ENCODE data around the gene PEX14. TPM values are rescaled to one million over a fixed set of nuclear protein-coding genes. Genes with fewer than 3 reads are reported as not detected.

The PEX14 gene
- total and polyA plus RNA-seq, 5 donors from 2014 or later = 3.5 to 22.4 (median 4.9) TPM

- Mint-ChIP-seq H3K4me3 (no peak overlapping the region), H3K27me3 (no peaks in the 10 kb centered on the region), H3K4me1 (peaks cover 0 to 7% (median 3%) of the 10 kb centered on the region in 4 donors), H3K36me3 (peaks cover 24% of the 10 kb centered on the region), H3K9me3 (no peaks in the 10 kb centered on the region), H3K27ac (peak overlapping the region in 1 of 3 donors; percentile 32)
- H3K4me1 ChIP-seq (ENCODE audit: control insufficient read depth, insufficient read depth, low read length, poor library complexity, severe bottlenecking) = no peaks in the 10 kb centered on the region
- no peaks in the 10 kb centered on the region for H3K9me3 ChIP-seq (ENCODE audit: control insufficient read depth in 2 of 2, low read length in 2 of 2)
- H3K27me3 ChIP-seq (ENCODE audit: control insufficient read depth, insufficient read depth, low read length) = no peaks in the 10 kb centered on the region
- no peak overlapping the region for H3K27ac ChIP-seq (ENCODE audit: insufficient read depth, low read length, poor library complexity, severe bottlenecking)
- H3K36me3 ChIP-seq (ENCODE audit: control insufficient read depth, insufficient read depth, low read length) = no peaks in the 10 kb centered on the region
- H3K4me3 ChIP-seq (ENCODE audit: low read depth, low read length) = no peak overlapping the region
- ATAC-seq (ENCODE audit: low read depth in 2 of 2) (no peak), DNase-seq (no peak)
Observed at GRCh38 chr1:10613340-10613739, 138.6 kb downstream of the PEX14 start.

- H3K9me3 ChIP-seq (ENCODE audit: control insufficient read depth in 2 of 2, low read length in 2 of 2) = no peaks in the 10 kb centered on the region
- peaks cover 3% of the 10 kb centered on the region for H3K36me3 ChIP-seq (ENCODE audit: control insufficient read depth, insufficient read depth, low read length)
- no peaks in the 10 kb centered on the region for H3K4me1 ChIP-seq (ENCODE audit: control insufficient read depth, insufficient read depth, low read length, poor library complexity, severe bottlenecking)
- H3K4me3 ChIP-seq (ENCODE audit: low read depth, low read length) = no peak overlapping the region
- H3K27ac ChIP-seq (ENCODE audit: insufficient read depth, low read length, poor library complexity, severe bottlenecking) = no peak overlapping the region
- Mint-ChIP-seq H3K27ac (peak overlapping the region in 1 of 3 donors; percentile 28), H3K9me3 (no peaks in the 10 kb centered on the region), H3K36me3 (peaks cover 21% of the 10 kb centered on the region), H3K27me3 (no peaks in the 10 kb centered on the region), H3K4me1 (peaks cover 0 to 7% (median 3%) of the 10 kb centered on the region in 4 donors), H3K4me3 (no peak overlapping the region)
- no peak for DNase-seq
- no peak for ATAC-seq (ENCODE audit: low read depth in 2 of 2)
- no peaks in the 10 kb centered on the region for H3K27me3 ChIP-seq (ENCODE audit: control insufficient read depth, insufficient read depth, low read length)
Observed at GRCh38 chr1:10613861-10614260, 139.1 kb downstream of the PEX14 start.

- H3K27ac Mint-ChIP-seq = peak overlapping the region in 1 of 3 donors; percentile 28
- H3K27me3 Mint-ChIP-seq = no peaks in the 10 kb centered on the region
- no peaks in the 10 kb centered on the region for H3K4me1 ChIP-seq (ENCODE audit: control insufficient read depth, insufficient read depth, low read length, poor library complexity, severe bottlenecking)
- H3K4me1 Mint-ChIP-seq = peaks cover 0 to 7% (median 3%) of the 10 kb centered on the region in 4 donors
- ATAC-seq (ENCODE audit: low read depth in 2 of 2) = no peak
- no peaks in the 10 kb centered on the region for H3K9me3 ChIP-seq (ENCODE audit: control insufficient read depth in 2 of 2, low read length in 2 of 2)
- peaks cover 20% of the 10 kb centered on the region for H3K36me3 Mint-ChIP-seq
- no peaks in the 10 kb centered on the region for H3K27me3 ChIP-seq (ENCODE audit: control insufficient read depth, insufficient read depth, low read length)
- no peak overlapping the region for H3K27ac ChIP-seq (ENCODE audit: insufficient read depth, low read length, poor library complexity, severe bottlenecking)
- no peak for DNase-seq
- H3K9me3 Mint-ChIP-seq = no peaks in the 10 kb centered on the region
- peak overlapping the region in 1 of 4 donors; percentile 5 for H3K4me3 Mint-ChIP-seq
- peaks cover 3% of the 10 kb centered on the region for H3K36me3 ChIP-seq (ENCODE audit: control insufficient read depth, insufficient read depth, low read length)
- H3K4me3 ChIP-seq (ENCODE audit: low read depth, low read length) = no peak overlapping the region
Observed at GRCh38 chr1:10614377-10615225, 139.9 kb downstream of the PEX14 start.

- Histone ChIP-seq H3K4me1 (ENCODE audit: control insufficient read depth, insufficient read depth, low read length, poor library complexity, severe bottlenecking) (no peaks in the 10 kb centered on the region), H3K27ac (ENCODE audit: insufficient read depth, low read length, poor library complexity, severe bottlenecking) (no peak overlapping the region), H3K27me3 (ENCODE audit: control insufficient read depth, insufficient read depth, low read length) (no peaks in the 10 kb centered on the region), H3K36me3 (ENCODE audit: control insufficient read depth, insufficient read depth, low read length) (peaks cover 3% of the 10 kb centered on the region), H3K4me3 (ENCODE audit: low read depth, low read length) (no peak overlapping the region), H3K9me3 (ENCODE audit: control insufficient read depth in 2 of 2, low read length in 2 of 2) (no peaks in the 10 kb centered on the region)
- H3K27me3 Mint-ChIP-seq = no peaks in the 10 kb centered on the region
- no peaks in the 10 kb centered on the region for H3K9me3 Mint-ChIP-seq
- peak overlapping the region in 1 of 3 donors; percentile 47 for H3K27ac Mint-ChIP-seq
- DNase-seq = no peak
- H3K4me3 Mint-ChIP-seq = no peak overlapping the region
- peaks cover 20% of the 10 kb centered on the region for H3K36me3 Mint-ChIP-seq
- peaks cover 0 to 7% (median 3%) of the 10 kb centered on the region in 4 donors for H3K4me1 Mint-ChIP-seq
- ATAC-seq (ENCODE audit: low read depth in 2 of 2) = no peak
Observed at GRCh38 chr1:10615332-10615731, 140.6 kb downstream of the PEX14 start.

GRCh38 chr1:10615932-10616671 is 141.4 kb downstream of the PEX14 start:
- Histone ChIP-seq H3K36me3 (ENCODE audit: control insufficient read depth, insufficient read depth, low read length) (peaks cover 3% of the 10 kb centered on the region), H3K27me3 (ENCODE audit: control insufficient read depth, insufficient read depth, low read length) (no peaks in the 10 kb centered on the region), H3K4me1 (ENCODE audit: control insufficient read depth, insufficient read depth, low read length, poor library complexity, severe bottlenecking) (no peaks in the 10 kb centered on the region), H3K9me3 (ENCODE audit: control insufficient read depth in 2 of 2, low read length in 2 of 2) (no peaks in the 10 kb centered on the region), H3K27ac (ENCODE audit: insufficient read depth, low read length, poor library complexity, severe bottlenecking) (no peak overlapping the region), H3K4me3 (ENCODE audit: low read depth, low read length) (no peak overlapping the region)
- no peaks in the 10 kb centered on the region for H3K9me3 Mint-ChIP-seq
- DNase-seq (no peak), ATAC-seq (ENCODE audit: low read depth in 2 of 2) (no peak)
- H3K36me3 Mint-ChIP-seq = peaks cover 20% of the 10 kb centered on the region
- peak overlapping the region in 1 of 3 donors; percentile 47 for H3K27ac Mint-ChIP-seq
- no peaks in the 10 kb centered on the region for H3K27me3 Mint-ChIP-seq
- H3K4me1 Mint-ChIP-seq = peaks cover 0 to 7% (median 3%) of the 10 kb centered on the region in 4 donors
- H3K4me3 Mint-ChIP-seq = no peak overlapping the region

GRCh38 chr1:10616696-10617095 is 141.9 kb downstream of the PEX14 start:
- Mint-ChIP-seq H3K36me3 (peaks cover 20% of the 10 kb centered on the region), H3K27ac (no peak overlapping the region), H3K4me1 (peaks cover 0 to 7% (median under 1%) of the 10 kb centered on the region in 4 donors), H3K27me3 (no peaks in the 10 kb centered on the region), H3K9me3 (no peaks in the 10 kb centered on the region), H3K4me3 (no peak overlapping the region)
- Histone ChIP-seq H3K4me3 (ENCODE audit: low read depth, low read length) (no peak overlapping the region), H3K27ac (ENCODE audit: insufficient read depth, low read length, poor library complexity, severe bottlenecking) (no peak overlapping the region), H3K36me3 (ENCODE audit: control insufficient read depth, insufficient read depth, low read length) (peaks cover 3% of the 10 kb centered on the region), H3K9me3 (ENCODE audit: control insufficient read depth in 2 of 2, low read length in 2 of 2) (no peaks in the 10 kb centered on the region), H3K4me1 (ENCODE audit: control insufficient read depth, insufficient read depth, low read length, poor library complexity, severe bottlenecking) (no peaks in the 10 kb centered on the region), H3K27me3 (ENCODE audit: control insufficient read depth, insufficient read depth, low read length) (no peaks in the 10 kb centered on the region)
- no peak for ATAC-seq (ENCODE audit: low read depth in 2 of 2)
- DNase-seq = no peak

GRCh38 chr1:10617318-10617717 is 142.6 kb downstream of the PEX14 start:
- H3K36me3 ChIP-seq (ENCODE audit: control insufficient read depth, insufficient read depth, low read length) = peaks cover 4% of the 10 kb centered on the region
- no peak overlapping the region for H3K27ac Mint-ChIP-seq

More at GRCh38 chr1:10617318-10617717, 142.6 kb downstream of the PEX14 start:
- Mint-ChIP-seq H3K9me3 (no peaks in the 10 kb centered on the region), H3K27me3 (no peaks in the 10 kb centered on the region), H3K36me3 (peaks cover 23% of the 10 kb centered on the region), H3K4me3 (no peak overlapping the region), H3K4me1 (peaks cover 0 to 7% (median 0%) of the 10 kb centered on the region in 4 donors)
- ATAC-seq (ENCODE audit: low read depth in 2 of 2) (no peak), DNase-seq (no peak)
- Histone ChIP-seq H3K9me3 (ENCODE audit: control insufficient read depth in 2 of 2, low read length in 2 of 2) (no peaks in the 10 kb centered on the region), H3K4me3 (ENCODE audit: low read depth, low read length) (no peak overlapping the region), H3K27me3 (ENCODE audit: control insufficient read depth, insufficient read depth, low read length) (no peaks in the 10 kb centered on the region), H3K27ac (ENCODE audit: insufficient read depth, low read length, poor library complexity, severe bottlenecking) (no peak overlapping the region), H3K4me1 (ENCODE audit: control insufficient read depth, insufficient read depth, low read length, poor library complexity, severe bottlenecking) (no peaks in the 10 kb centered on the region)

Measured in CD4-positive, CD25-positive, alpha-beta regulatory T cell (primary cell).